NCI-H82 (cell line): ENCODE measurements around the gene UGT1A6.

Experiments
- DNase-seq: peaks from one replicate; lab custom pipeline; 2025; lab: John Stamatoyannopoulos, UW

The UGT1A6 gene

GRCh38 chr2:233801357-233802131, 108.9 kb downstream of the UGT1A6 start:
- DNase-seq: no peak

- DNase-seq: no peak
Observed at GRCh38 chr2:233802132-233802815, 109.6 kb downstream of the UGT1A6 start.

- no peak for DNase-seq
Observed at GRCh38 chr2:233803292-233803911, 110.7 kb downstream of the UGT1A6 start.

DNA sequence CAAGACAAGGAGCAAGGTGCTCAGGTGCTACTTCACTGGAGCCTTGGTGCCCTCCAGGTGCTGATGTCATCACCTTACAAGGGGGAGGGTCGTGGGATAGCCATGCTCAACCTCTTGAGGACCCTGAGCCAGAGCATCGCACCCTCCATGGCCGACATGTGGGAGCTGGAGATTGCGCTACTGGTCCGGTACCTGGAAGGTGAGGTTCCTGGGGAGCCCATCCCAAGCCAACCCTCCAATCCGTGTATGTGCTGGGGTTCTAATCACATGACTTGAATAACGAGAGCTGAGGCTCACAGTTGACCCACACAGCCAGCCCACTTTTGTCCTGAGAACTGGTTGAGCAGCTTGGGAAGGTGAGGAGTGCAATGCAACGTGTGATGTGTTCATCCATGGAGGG, 111.3 kb downstream of the UGT1A6 start:
- DNase-seq: no peak

DNA sequence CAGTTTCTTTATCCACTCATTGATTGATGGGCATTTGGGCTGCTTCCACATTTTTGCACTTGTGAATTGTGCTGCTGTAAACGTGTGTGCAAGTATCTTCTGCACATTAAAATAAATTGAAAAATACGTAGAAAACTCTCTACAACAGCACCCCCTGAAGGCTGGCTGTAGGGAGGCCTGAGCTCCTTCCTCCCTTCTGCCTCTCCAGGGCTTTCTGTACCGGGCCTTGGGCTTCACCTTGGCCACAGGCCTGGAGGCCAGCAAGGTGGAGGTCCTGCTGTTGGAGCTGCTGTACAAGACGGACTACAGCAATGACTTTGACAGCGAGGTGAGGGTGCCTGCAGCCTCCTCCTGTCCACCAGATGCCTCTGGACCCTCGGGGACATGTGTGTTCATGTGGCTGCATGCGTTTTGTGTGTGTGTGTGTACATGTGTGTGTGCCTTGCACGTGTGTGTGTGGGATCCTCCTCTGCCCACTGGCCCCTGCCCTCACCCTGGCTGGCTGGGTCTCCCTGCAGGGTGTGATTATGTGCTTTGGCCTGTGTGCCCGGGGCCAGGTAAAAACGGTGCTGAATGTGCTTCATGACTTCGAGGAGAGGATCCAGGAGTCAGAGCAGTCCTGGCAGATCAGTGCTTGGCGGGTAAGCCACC, 114.7 kb downstream of the UGT1A6 start:
- DNase-seq: no peak

DNA sequence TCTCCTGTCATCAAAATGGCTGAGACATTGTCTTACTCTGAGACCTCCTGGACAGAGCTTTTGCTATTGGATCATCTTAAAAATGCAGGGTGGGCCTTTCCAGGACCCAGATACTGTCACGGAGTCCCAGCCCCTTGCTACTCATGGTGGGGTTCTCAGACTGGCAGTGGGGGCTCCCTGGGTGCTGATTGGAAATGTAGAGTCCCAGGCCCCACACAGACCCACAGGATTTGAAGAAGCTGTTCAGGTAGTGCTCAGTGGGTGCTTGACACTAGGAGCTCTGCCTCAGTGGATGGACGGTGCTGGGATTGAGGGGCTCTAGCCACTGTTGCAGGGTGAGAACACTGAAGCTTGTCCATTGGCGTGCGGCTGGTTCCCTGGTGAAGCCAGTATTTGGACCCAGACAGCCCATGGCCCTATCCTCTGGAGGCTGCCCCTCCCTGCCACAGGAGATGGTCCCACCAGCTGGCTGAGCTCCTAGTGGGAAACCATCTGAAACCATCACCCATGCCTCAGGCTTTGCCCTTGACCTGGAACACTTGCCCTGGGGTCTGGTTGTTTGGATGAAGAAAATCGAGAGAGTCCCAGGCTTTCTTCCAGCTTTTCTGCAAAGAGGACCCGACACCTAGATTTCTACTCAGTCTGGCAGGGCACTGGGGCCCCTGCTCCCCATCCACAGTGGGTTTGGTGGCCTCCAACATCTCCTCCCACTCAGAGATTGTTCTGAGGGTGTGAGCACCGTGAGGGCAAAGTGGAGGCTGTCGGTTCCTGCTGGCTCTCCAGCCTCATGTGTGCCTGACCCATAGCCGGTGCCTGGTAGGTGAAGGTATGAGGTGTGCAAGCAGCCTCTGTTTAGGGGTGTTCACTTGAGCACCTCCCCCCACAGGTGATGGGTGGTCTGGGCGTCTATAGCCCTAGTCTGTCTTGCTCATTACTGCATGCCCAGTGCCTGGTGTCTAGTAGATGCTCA, 115.6 kb downstream of the UGT1A6 start:
- no peak for DNase-seq

DNA sequence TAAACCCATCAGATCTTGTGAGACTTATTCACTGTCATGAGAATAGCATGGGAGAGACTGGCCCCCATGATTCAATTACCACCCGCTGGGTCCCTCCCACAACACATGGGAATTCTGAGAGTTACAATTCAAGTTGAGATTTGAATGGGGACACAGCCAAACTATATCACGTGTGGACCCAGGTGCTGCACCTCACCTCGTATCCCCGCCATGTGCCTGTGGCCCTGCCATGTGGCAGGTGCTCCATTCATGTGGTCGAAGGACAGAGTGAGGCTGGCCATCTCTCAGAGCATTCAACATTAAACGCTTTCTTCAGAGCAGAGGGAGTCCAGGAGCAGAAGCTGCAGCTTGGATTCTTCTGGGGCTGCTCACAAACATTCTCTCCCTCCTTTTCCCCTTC, 117.7 kb downstream of the UGT1A6 start:
- DNase-seq: no peak

GRCh38 chr2:233811087-233811486, 118.4 kb downstream of the UGT1A6 start:
- no peak for DNase-seq

DNA sequence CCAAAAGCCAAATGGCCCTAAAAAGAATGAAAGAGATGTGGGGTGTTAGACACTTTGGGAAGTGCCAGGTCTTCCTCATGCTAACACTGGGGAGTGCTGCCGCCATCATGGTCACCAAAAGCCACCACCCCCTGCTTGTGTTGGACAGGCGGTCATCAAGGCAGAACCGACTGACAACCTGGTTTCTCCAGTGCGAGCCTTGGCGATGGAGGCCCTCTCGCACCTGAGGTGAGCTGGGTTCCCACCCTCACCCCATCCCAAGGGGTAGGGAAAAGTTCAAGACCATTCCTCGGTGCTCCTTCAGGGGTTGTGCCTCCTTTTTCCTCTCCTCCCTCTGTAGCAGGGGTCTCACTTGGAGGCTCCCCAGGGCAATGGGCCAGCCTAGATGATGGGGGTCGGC, 119.0 kb downstream of the UGT1A6 start:
- no peak for DNase-seq

- DNase-seq: no peak
Observed at GRCh38 chr2:233813236-233814055, 120.8 kb downstream of the UGT1A6 start.

DNA sequence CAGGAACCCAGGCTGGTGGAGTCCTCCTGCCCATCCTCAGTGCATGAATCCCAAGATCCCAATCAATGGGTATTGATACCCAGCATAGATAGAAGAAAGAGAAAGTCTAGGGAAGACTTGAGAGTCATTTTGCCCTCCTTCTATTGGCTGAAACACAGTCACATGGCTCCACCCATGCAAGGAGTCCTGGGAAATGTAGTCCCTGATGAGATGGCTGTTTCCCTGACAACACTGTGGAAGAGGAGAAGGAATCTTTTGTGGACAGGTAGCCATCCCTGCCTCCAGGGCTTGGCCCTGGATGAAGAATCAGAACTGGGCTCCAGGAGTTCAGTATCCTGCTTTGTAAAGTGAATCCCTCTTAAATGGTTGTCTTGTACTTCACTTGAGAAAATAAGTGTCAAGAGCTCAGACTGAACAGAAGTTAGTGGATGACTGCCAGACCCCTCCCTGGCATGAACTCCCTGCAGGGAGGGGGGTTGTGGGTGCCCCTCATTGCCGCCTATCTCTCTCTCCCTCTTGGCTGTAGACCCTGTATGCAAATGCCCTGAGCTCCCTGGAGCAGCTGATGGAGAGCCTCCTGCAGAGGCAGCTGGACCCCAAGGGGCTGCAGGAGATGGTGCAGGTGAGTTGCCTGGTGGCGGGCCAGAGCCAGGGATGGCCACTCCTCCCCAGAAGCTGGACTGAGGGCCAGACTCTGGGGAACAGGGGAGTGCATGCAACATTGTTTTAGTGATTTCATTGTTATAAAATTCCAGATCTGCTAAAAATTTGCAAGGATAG, 121.6 kb downstream of the UGT1A6 start:
- DNase-seq: peak; percentile 60

DNA sequence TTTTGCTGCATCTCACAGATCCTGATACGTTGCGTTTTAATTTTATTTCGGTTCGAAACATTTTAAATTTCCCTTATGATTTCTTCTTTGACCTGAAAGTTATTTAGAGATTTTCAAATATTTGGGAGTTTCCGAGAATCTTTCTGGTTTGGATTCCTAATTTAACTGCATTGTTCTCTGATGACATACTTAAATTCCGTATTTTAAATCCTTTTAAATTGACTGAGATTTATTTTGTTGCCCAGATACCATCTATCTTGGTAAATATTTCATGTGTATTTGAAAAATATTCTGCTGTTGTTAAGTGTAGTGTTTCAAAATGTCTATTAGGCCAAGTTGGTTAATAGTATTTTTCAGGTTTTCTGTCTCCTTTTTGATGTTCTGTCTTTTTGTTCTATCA, 123.2 kb downstream of the UGT1A6 start:
- DNase-seq: no peak

DNA sequence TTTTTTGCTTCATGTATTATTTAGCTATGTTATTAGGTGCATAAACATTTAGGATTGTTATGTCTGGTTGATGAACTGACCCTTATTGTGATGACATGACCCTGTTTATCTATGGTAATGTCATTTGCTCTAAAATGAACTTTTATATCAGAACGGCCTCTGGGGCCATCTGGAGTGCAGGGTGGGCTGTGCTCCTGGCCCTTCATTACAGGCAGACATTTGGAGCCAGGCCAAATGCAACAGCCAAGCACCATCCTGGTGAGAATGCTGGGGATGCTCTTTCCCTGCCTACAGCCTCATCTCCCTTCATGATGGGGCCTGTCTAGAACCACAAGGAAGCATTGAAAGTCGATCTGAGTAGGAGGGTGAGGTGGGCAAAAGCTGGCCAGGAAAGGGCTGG, 123.6 kb downstream of the UGT1A6 start:
- DNase-seq: peak; percentile 74

DNA sequence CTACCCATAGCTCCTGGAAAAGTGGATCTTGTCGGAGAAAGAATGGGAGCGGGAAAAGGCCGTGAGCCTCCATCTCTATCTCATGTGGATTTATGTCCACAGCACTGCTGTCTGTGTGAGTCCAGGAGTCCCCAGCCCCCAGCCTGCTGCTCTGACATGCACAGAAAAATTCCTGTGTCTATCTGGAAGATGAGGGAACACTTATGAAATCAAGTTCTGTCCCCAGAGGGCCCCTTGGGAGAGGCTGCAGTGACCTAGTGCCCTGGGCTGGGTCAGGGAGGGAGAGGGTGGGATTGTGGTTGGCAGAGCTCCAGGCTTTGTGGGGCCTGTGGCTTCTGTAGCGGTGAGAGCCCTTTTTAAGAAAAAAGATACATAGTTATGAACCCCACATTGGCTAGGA, 124.1 kb downstream of the UGT1A6 start:
- DNase-seq: no peak

DNA sequence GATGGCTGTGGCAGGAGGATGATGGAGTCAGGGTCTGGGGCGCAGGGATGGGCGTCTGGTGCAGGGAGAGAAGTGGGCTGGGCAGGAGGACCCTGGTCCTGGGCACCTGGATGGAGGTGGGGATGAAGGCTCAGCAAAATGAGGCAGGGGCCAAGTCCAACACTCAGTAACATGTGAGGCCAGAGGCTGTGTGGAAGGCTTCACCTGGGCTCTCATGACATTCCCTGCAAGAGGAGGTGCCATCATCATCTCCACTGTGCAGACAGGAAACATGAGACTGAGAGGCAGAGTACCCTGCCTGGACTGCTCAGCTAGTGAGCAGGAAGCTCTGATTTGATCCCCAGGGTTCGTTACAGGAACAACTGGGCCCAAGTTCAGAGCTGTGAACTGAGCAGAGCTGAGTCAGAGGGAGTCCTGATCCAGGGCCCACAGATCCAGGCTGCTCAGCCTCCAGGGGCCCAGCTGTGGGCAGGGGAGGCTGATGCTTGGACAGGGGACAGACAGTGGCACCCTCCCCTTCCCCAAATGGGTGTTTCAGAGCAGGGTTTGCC, 124.7 kb downstream of the UGT1A6 start:
- DNase-seq: no peak

DNA sequence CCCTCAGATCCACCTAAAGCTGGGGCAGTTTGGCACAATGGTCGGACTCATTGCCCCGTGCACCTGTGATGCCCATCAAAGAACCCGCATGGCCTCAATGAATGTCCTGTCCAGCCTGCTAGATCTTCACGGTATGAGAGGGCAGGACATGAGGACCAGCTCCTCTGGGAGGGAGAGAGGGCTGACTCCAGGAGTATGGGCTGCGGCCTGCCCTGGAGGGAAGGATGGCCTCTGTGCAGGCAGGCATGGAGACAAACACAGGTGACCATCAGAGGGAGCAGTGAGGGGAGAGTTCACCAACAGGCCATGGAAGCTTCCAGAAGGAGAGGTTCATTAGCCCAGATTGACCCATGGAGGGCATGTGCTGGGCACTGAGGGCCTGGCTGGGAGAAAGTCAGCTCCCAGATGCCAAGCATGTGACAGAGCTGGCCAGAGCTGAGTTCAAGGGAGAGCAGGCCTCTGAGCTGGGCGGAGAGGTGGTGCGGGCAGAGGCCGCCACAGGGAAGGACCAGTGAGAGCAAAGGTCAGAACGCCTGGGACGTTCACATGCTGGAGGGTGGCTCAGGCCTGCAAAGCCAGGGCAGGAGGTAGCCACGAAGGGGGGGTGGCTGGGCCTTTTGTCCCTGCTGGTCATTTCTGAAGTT, 125.4 kb downstream of the UGT1A6 start:
- DNase-seq: no peak

DNA sequence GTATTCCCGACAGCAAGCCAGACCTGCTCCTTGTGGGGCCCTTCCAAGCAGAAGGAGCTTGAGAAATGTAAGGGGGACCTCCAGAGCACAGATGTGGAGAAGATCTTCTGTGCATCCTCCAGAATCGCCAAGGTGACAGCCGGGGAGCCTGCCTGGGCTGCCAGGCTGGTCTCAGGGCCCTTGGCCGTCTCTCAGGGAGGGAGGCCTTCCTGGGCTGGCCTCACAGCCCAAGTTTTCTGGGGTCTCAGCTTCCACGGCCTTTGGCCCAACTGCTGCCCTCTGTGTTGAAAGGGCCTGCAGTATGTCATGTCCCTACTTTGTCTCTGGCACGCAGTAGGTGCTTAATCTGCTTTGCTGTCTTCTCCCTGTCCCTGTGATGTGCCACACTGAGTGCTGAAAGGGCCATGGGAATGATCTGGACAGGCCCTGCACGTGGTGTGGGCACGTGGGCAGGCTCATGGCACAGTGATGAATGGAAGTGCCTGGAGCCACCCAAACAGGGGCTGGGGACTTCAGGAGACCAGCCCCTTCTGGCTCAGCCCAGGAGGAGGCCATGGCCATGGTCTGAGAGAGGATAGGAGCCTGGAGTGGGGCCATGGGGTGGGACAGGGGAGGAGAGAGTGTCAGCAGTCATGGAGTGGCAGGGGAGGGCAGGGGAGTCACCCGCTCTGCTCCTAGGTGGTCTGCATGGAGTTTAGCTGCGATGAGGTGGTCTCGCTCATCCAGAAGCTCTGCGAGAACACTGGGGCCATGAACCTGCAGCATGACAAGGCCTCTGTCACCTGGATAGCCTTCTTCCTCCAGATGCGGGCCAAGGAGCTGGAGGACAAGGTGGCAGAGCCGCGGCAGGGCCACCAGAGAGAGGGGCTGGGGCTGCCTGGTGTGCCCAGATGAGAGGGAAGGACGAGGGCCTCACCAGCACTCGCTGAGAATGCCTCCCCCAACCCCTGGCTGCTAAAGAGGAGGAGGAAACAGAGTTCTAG, 126.2 kb downstream of the UGT1A6 start:
- DNase-seq: no peak
